HCT116 (cell line): ENCODE results near the gene USP46. TPM values are rescaled to one million over a fixed set of nuclear protein-coding genes. Genes with fewer than 3 reads are reported as not detected.

Experiments used
- ATAC-seq: fragments of 200-7000 bp; cut with Tn5 transposase; 2 replicates; pipeline ENCODE4 v1.9.1; 2020; ENCODE audit warnings: mild to moderate bottlenecking, moderate library complexity
- BruUV-seq: library from RNA; stranded (reverse); fragments of 400-500 nt; replicated peaks from 2 replicates; lab custom pipeline; 2021; lab: Mats Ljungman, UMichigan
- CTCF ChIA-PET: fragments of 300-600 bp; sonication (Branson Sonifier 250); formaldehyde crosslinking; loops from one replicate; lab custom pipeline; 2021; ENCODE audit warnings: antibody characterized with exemption; lab: Charles Lee
- POLR2A ChIA-PET: fragments of 300-600, 350-600 bp; sonication (Branson Sonifier 250); formaldehyde crosslinking; loops from one replicate; lab custom pipeline; 2021; ENCODE audit warnings: antibody characterized with exemption; lab: Charles Lee
- RAD21 ChIA-PET, 2 experiments: fragments of 300-600 bp; sonication (Branson Sonifier 250); formaldehyde crosslinking; loops; one replicate each; lab custom pipeline; 2023; ENCODE audit warnings: low total read pairs in 2 of 2; ENCODE audit not compliant: uncharacterized antibody in 2 of 2, unreplicated experiment in 2 of 2, low non-redundant PET in 1 of 2; lab: Charles Lee
- DNase-seq: peaks from one replicate; pipeline ENCODE4 v3.0.0-alpha.2; 2010; ENCODE audit warnings: low read depth, low spot score
- H2AFZ ChIP-seq: fragments of 200-600 bp; shearing (Covaris generic), sonication (generic); 2 replicates; pipeline ENCODE4 v1.6.1; 2017; ENCODE audit warnings: low read depth, mixed run types, mixed read lengths, antibody characterized with exemption, low read length; ENCODE audit not compliant: poor library complexity, severe bottlenecking
- H3K27ac ChIP-seq: 2 replicates; pipeline ENCODE4 v1.5.1; 2012; ENCODE audit warnings: low read depth, low read length
- H3K27me3 ChIP-seq: fragments of 200-600 bp; sonication (generic); 2 replicates; pipeline ENCODE4 v1.6.1; 2016; ENCODE audit warnings: mixed run types, low read length, mixed read lengths; ENCODE audit not compliant: insufficient read depth
- H3K36me3 ChIP-seq, 2 experiments: fragments of 200-500 bp in 1 of 2; fragments of 200-600 bp in 1 of 2; sonication (Bioruptor generic) in 1 of 2; sonication (generic) in 1 of 2; 2 replicates each; pipeline versions ENCODE4 v1.5.1 to v1.6.1; 2014 to 2016; ENCODE audit warnings: low read length in 2 of 2, inconsistent platforms in 1 of 2, mixed read lengths in 1 of 2, mixed run types in 1 of 2; ENCODE audit not compliant: insufficient read depth in 2 of 2, control insufficient read depth in 1 of 2
- H3K4me1 ChIP-seq, 2 experiments: fragments of 200-600 bp in 1 of 2; sonication (generic) in 1 of 2; 2 replicates each; pipeline versions ENCODE4 v1.5.1 to v1.6.1; 2012 to 2017; ENCODE audit warnings: low read length in 2 of 2, inconsistent platforms in 1 of 2, mild to moderate bottlenecking in 1 of 2, mixed read lengths in 1 of 2, mixed run types in 1 of 2, moderate library complexity in 1 of 2; ENCODE audit not compliant: insufficient read depth in 2 of 2, control insufficient read depth in 1 of 2
- H3K4me2 ChIP-seq: fragments of 200-600 bp; sonication (generic); 2 replicates; pipeline ENCODE4 v1.6.1; 2017; ENCODE audit warnings: mixed run types, low read length, mixed read lengths
- H3K4me3 ChIP-seq, 2 experiments: fragments of 200-600 bp in 1 of 2; sonication (generic) in 1 of 2; replicated peaks in 1 of 2; 2 replicates each; pipeline ENCODE4 v1.5.1; 2011 to 2016; ENCODE audit warnings: low read length in 2 of 2, control low read depth in 1 of 2, low read depth in 1 of 2, mild to moderate bottlenecking in 1 of 2, mixed read lengths in 1 of 2, mixed run types in 1 of 2
- H3K79me2 ChIP-seq: fragments of 200-600 bp; sonication (generic); 2 replicates; pipeline ENCODE4 v1.6.1; 2017; ENCODE audit warnings: mild to moderate bottlenecking, mixed run types, low read length, moderate library complexity, mixed read lengths; ENCODE audit not compliant: insufficient read depth
- H3K9ac ChIP-seq: fragments of 200-600 bp; sonication (generic); 2 replicates; pipeline ENCODE4 v1.6.1; 2016; ENCODE audit warnings: low read length, mixed read lengths
- H3K9me2 ChIP-seq: fragments of 200-600 bp; sonication (generic), shearing (Covaris generic); 2 replicates; pipeline ENCODE4 v1.6.1; 2017; ENCODE audit warnings: mixed run types, mild to moderate bottlenecking, moderate library complexity; ENCODE audit not compliant: insufficient read depth
- H3K9me3 ChIP-seq, 2 experiments: fragments of 200-500 bp in 1 of 2; fragments of 200-600 bp in 1 of 2; sonication (Bioruptor generic) in 1 of 2; sonication (generic) in 1 of 2; 2 replicates each; pipeline ENCODE4 v1.6.1; 2014 to 2017; ENCODE audit warnings: low read length in 2 of 2, mixed read lengths in 2 of 2, inconsistent platforms in 1 of 2, low read depth in 1 of 2, mild to moderate bottlenecking in 1 of 2, mixed run types in 1 of 2, moderate library complexity in 1 of 2; ENCODE audit not compliant: control insufficient read depth in 1 of 2, insufficient read depth in 1 of 2
- H4K20me1 ChIP-seq: fragments of 200-600 bp; sonication (generic), shearing (Covaris generic); 2 replicates; pipeline ENCODE4 v1.6.1; 2017; ENCODE audit warnings: mixed run types, mild to moderate bottlenecking, moderate library complexity; ENCODE audit not compliant: insufficient read depth
- CTCF ChIP-seq, 3 experiments: fragments of 200-600 bp in 1 of 3; sonication (generic) in 1 of 3; IDR thresholded peaks in 2 of 3; conservative IDR thresholded peaks in 1 of 3; 2 replicates each; pipeline ENCODE4 v1.5.1; 2012 to 2017; ENCODE audit warnings: low read depth in 2 of 3, low read length in 2 of 3, antibody characterized with exemption in 1 of 3, borderline replicate concordance in 1 of 3, control low read depth in 1 of 3, mild to moderate bottlenecking in 1 of 3, mixed read lengths in 1 of 3, mixed run types in 1 of 3, moderate library complexity in 1 of 3; ENCODE audit not compliant: insufficient read depth in 1 of 3
- EZH2phosphoT487 ChIP-seq: fragments of 200-600 bp; IDR thresholded peaks from 2 replicates; pipeline ENCODE4 v1.6.1; 2018; ENCODE audit warnings: antibody characterized with exemption, borderline replicate concordance
- FOSL1 ChIP-seq: IDR thresholded peaks from 2 replicates; pipeline ENCODE4 v1.6.1; 2012; ENCODE audit warnings: low read depth
- RAD21 ChIP-seq: IDR thresholded peaks from 2 replicates; pipeline ENCODE4 v1.6.1; 2012; ENCODE audit warnings: low read depth, mild to moderate bottlenecking
- REST ChIP-seq: IDR thresholded peaks from 2 replicates; pipeline ENCODE4 v1.6.1; 2012; ENCODE audit warnings: low read depth
- SRF ChIP-seq: IDR thresholded peaks from 2 replicates; pipeline ENCODE4 v1.6.1; 2012; ENCODE audit warnings: low read depth
- ZBTB33 ChIP-seq: IDR thresholded peaks from 2 replicates; pipeline ENCODE4 v1.6.1; 2011; ENCODE audit warnings: mild to moderate bottlenecking, low read length, moderate library complexity; ENCODE audit not compliant: insufficient replicate concordance; ENCODE audit errors: extremely low read depth
- intact Hi-C: fragments of 100-400 bp; cut with micrococcal nuclease; formaldehyde crosslinking; loops from 2 replicates; pipeline ENCODE4 v1.10.0; 2022
- total RNA-seq: library from RNA; stranded (reverse); gene quantifications from one replicate; pipeline ENCODE4 v1.2.1, GENCODE V29; 2021; ENCODE audit not compliant: unreplicated experiment

Gene USP46
- total RNA-seq, 1 experiment from 2014 or later: 36.6 TPM

- H3K9me3 ChIP-seq: no peaks in the 10 kb centered on the region
- intact Hi-C loops: no loop called here
These were observed 24.0 kb downstream of the USP46 start for GRCh38 chr4:52635130-52635529.

More at GRCh38 chr4:52635130-52635529, 24.0 kb downstream of the USP46 start:
- H3K27ac ChIP-seq: no peak overlapping the region
- RAD21 ChIA-PET: no interaction called here
- DNase-seq (no peak), ATAC-seq (no peak)
- H3K4me3 ChIP-seq: no peak overlapping the region
- BruUV-seq: no TSS peak
- no peak overlapping the region for H3K9ac ChIP-seq
- TF ChIP-seq ZBTB33 (no peak), FOSL1 (no peak), EZH2phosphoT487 (no peak), RAD21 (no peak), SRF (no peak), REST (no peak), CTCF (IDR thresholded peaks at IDR 0.05 in 2 of 3, conservative IDR thresholded peaks at IDR 0.05 in 1 of 3; ENCODE audit: borderline replicate concordance in 1 of 3, insufficient read depth in 1 of 3, low read depth in 2 of 3, low read length in 2 of 3) (no peak)
- H4K20me1 ChIP-seq: no peaks in the 10 kb centered on the region
- no peak overlapping the region for H3K4me2 ChIP-seq
- H3K9me2 ChIP-seq: no peaks in the 10 kb centered on the region
- no peaks in the 10 kb centered on the region for H3K27me3 ChIP-seq
- CTCF ChIA-PET: no interaction called here
- H3K36me3 ChIP-seq: no peaks in the 10 kb centered on the region
- no peak overlapping the region for H2AFZ ChIP-seq
- peaks cover 15 to 38% of the 10 kb centered on the region in 2 experiments for H3K4me1 ChIP-seq
- peaks cover 46% of the 10 kb centered on the region for H3K79me2 ChIP-seq
- POLR2A ChIA-PET: no interaction called here
